GM12865 (cell line): ENCODE measurements around the gene QPRT.
"Not testable (repeated sequence)": the region's sequence is repeated elsewhere in the genome, so short reads cannot be mapped to it uniquely, and the experiment has no call there.

Experiments used
- DNase-seq: peaks from one replicate; pipeline ENCODE4 v3.0.0; 2010; ENCODE audit warnings: low read depth
- H3K4me3 ChIP-seq: 2 replicates; pipeline ENCODE4 v1.5.1; 2011; ENCODE audit warnings: mild to moderate bottlenecking, low read depth, low read length, control low read depth
- TF ChIP-seq, protein P1 (sequence below): IDR thresholded peaks from 2 replicates; pipeline ENCODE4 v1.5.1; 2011; ENCODE audit warnings: low read length, control low read depth, low read depth, inconsistent platforms; ENCODE audit not compliant: insufficient read depth; ENCODE audit errors: missing control alignments

The QPRT gene

GRCh38 chr16:29744541-29745101, 65.6 kb downstream of the QPRT start:
- TF ChIP-seq, protein P1, sequence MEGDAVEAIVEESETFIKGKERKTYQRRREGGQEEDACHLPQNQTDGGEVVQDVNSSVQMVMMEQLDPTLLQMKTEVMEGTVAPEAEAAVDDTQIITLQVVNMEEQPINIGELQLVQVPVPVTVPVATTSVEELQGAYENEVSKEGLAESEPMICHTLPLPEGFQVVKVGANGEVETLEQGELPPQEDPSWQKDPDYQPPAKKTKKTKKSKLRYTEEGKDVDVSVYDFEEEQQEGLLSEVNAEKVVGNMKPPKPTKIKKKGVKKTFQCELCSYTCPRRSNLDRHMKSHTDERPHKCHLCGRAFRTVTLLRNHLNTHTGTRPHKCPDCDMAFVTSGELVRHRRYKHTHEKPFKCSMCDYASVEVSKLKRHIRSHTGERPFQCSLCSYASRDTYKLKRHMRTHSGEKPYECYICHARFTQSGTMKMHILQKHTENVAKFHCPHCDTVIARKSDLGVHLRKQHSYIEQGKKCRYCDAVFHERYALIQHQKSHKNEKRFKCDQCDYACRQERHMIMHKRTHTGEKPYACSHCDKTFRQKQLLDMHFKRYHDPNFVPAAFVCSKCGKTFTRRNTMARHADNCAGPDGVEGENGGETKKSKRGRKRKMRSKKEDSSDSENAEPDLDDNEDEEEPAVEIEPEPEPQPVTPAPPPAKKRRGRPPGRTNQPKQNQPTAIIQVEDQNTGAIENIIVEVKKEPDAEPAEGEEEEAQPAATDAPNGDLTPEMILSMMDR: no peak
- no peak for DNase-seq
- peak overlapping the region; percentile 77 for H3K4me3 ChIP-seq

GRCh38 chr16:29745121-29745852, 66.3 kb downstream of the QPRT start:
- TF ChIP-seq, protein P1: no peak
- peak; percentile 77 for DNase-seq
- peak overlapping the region; percentile 77 for H3K4me3 ChIP-seq

DNA sequence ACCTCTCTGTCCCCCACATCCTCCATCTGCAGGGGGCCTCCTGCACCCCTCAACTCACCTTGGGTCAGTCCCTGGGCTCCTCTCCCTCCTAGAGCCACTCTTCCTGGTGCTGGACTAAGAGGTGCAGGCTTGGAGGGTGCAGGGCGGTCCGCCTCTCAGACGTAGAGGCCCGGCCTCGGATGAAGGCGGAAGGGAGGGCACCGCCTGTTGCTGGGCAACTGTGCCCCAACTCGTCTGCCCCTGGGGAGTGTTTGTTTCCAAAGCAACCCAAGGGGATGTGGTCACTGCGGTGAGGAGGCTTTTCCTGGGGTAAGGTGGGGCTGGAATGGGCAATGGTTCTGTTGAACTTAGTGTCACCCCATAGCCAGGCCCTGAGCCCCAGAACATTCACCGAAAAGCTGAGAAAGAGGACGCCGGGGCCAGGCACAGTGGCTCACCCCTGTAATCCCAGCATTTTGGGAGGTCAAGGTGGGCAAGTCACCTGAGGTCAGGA, 66.9 kb downstream of the QPRT start, which contains the start of gene C16orf54:
Gene C16orf54 (minus strand): TSS at position 138 of the 493 bp plus-strand sequence. CDS start 1,039 bp downstream, outside the sequence.
- peak; percentile 95 for DNase-seq
- TF ChIP-seq, protein P1: no peak
- peak within 1 kb of the TSS; percentile 77 for H3K4me3 ChIP-seq

- peak overlapping the region; percentile 77 for H3K4me3 ChIP-seq
- not testable (repeated sequence) for DNase-seq
These were observed 67.5 kb downstream of the QPRT start for GRCh38 chr16:29746518-29746917.
